ENCODE data around the gene MROH2B.
"Not testable (repeated sequence)": the region's sequence is repeated elsewhere in the genome, so short reads cannot be mapped to it uniquely, and the experiment has no call there.

The MROH2B gene

GRCh38 chr5:41032973-41033372 is 38.2 kb downstream of the MROH2B start:
- no peak for DNase-seq (ENCODE audit: low read depth in 3 of 3, low spot score in 1 of 3)

- not testable (repeated sequence) for DNase-seq (ENCODE audit: low read depth in 3 of 3, low spot score in 1 of 3)
Observed at GRCh38 chr5:41022600-41022999, 48.5 kb downstream of the MROH2B start.

GRCh38 chr5:41012318-41012717 is 58.8 kb downstream of the MROH2B start:
- DNase-seq (ENCODE audit: low read depth in 3 of 3, low spot score in 1 of 3): no peak

- no peak for DNase-seq (ENCODE audit: low read depth in 3 of 3, low spot score in 1 of 3)
Observed at GRCh38 chr5:41010572-41010971, 60.6 kb downstream of the MROH2B start.

- no peak for DNase-seq (ENCODE audit: low read depth in 3 of 3, low spot score in 1 of 3)
Observed at GRCh38 chr5:41009232-41009631, 61.9 kb downstream of the MROH2B start.

GRCh38 chr5:41004931-41005330 is 66.2 kb downstream of the MROH2B start:
- DNase-seq (ENCODE audit: low read depth in 3 of 3, low spot score in 1 of 3): no peak

- DNase-seq (ENCODE audit: low read depth in 3 of 3, low spot score in 1 of 3): no peak
Observed at GRCh38 chr5:41003670-41004376, 67.3 kb downstream of the MROH2B start.

- DNase-seq (ENCODE audit: low read depth in 3 of 3, low spot score in 1 of 3): no peak
Observed at GRCh38 chr5:40999966-41000365, 71.2 kb downstream of the MROH2B start.

GRCh38 chr5:40999142-40999541 is 72.0 kb downstream of the MROH2B start:
- no peak for DNase-seq (ENCODE audit: low read depth in 3 of 3, low spot score in 1 of 3)

GRCh38 chr5:40995801-40996586 is 75.1 kb downstream of the MROH2B start:
- no peak for DNase-seq (ENCODE audit: low read depth in 3 of 3, low spot score in 1 of 3)

- DNase-seq (ENCODE audit: low read depth in 3 of 3, low spot score in 1 of 3): no peak
Observed at GRCh38 chr5:40991981-40992559, 79.1 kb downstream of the MROH2B start.

GRCh38 chr5:40991168-40991980 is 79.8 kb downstream of the MROH2B start:
- no peak for DNase-seq (ENCODE audit: low read depth in 3 of 3, low spot score in 1 of 3)

GRCh38 chr5:40988746-40989510 is 82.2 kb downstream of the MROH2B start:
- DNase-seq (ENCODE audit: low read depth in 3 of 3, low spot score in 1 of 3): no peak

- no peak for DNase-seq (ENCODE audit: low read depth in 3 of 3, low spot score in 1 of 3)
Observed at GRCh38 chr5:40987349-40987748, 83.8 kb downstream of the MROH2B start.

- no peak for DNase-seq (ENCODE audit: low read depth in 3 of 3, low spot score in 1 of 3)
Observed at GRCh38 chr5:40986666-40987065, 84.5 kb downstream of the MROH2B start.

GRCh38 chr5:40985501-40985900 is 85.6 kb downstream of the MROH2B start:
- no peak for DNase-seq (ENCODE audit: low read depth in 3 of 3, low spot score in 1 of 3)

- DNase-seq (ENCODE audit: low read depth in 3 of 3, low spot score in 1 of 3): no peak
Observed at GRCh38 chr5:40984884-40985283, 86.3 kb downstream of the MROH2B start.

- DNase-seq (ENCODE audit: low read depth in 3 of 3, low spot score in 1 of 3): no peak
Observed at GRCh38 chr5:40983781-40984180, 87.4 kb downstream of the MROH2B start.

- no peak for DNase-seq (ENCODE audit: low read depth in 3 of 3, low spot score in 1 of 3)
Observed at GRCh38 chr5:40981420-40981819, 89.7 kb downstream of the MROH2B start.

GRCh38 chr5:40976836-40977235 is 94.3 kb downstream of the MROH2B start:
- no peak for DNase-seq (ENCODE audit: low read depth in 3 of 3, low spot score in 1 of 3)

GRCh38 chr5:40976041-40976440 is 95.1 kb downstream of the MROH2B start:
- no peak for DNase-seq (ENCODE audit: low read depth in 3 of 3, low spot score in 1 of 3)
